HG03432 (cell line): ENCODE data around the gene FRRS1.

Experiments used
- ATAC-seq: cut with Tn5 transposase; IDR thresholded peaks from one replicate; pipeline ENCODE4 v1.9.1; 2021; ENCODE audit warnings: mild to moderate bottlenecking, moderate library complexity; ENCODE audit not compliant: unreplicated experiment

Gene FRRS1

GRCh38 chr1:99737016-99737415 lies 29.4 kb downstream of the FRRS1 start:
- ATAC-seq = peak; percentile 59

DNA sequence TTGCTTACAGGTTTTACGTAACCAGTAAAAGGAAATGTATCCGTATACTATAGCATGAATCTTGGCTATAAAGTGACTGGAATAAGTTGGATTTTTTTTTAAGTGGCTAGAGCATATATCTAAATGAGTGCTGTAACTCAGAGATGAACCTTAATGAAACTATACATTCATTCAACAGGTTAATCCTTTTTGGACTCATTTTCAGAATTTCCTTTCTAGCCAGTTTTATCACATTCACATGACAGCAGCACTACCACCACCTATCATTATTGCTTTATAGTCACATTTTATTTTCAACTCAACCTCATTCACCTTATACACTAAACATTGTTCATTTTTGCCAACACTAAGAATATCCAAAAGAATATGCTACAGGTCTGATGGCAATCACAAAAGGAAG lies 30.6 kb downstream of the FRRS1 start:
- ATAC-seq = no peak

DNA sequence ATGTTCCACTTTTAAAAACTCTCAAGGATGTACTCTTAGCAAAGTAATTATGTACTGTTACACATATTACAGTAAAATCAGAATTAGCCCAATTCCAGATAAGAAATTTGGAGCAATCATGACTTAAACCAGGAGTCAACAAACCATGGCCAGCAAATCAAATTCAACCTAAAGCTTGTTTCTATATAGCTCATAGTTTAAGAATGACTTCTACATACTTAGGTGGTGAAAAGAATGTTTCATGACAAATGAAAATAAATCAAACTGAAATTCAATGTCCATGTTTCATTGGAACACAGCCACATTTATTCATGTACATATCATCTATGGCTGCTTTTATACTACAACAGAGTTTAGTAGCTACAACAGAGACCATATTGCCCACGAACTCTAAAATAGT lies 35.1 kb downstream of the FRRS1 start:
- ATAC-seq = no peak

DNA sequence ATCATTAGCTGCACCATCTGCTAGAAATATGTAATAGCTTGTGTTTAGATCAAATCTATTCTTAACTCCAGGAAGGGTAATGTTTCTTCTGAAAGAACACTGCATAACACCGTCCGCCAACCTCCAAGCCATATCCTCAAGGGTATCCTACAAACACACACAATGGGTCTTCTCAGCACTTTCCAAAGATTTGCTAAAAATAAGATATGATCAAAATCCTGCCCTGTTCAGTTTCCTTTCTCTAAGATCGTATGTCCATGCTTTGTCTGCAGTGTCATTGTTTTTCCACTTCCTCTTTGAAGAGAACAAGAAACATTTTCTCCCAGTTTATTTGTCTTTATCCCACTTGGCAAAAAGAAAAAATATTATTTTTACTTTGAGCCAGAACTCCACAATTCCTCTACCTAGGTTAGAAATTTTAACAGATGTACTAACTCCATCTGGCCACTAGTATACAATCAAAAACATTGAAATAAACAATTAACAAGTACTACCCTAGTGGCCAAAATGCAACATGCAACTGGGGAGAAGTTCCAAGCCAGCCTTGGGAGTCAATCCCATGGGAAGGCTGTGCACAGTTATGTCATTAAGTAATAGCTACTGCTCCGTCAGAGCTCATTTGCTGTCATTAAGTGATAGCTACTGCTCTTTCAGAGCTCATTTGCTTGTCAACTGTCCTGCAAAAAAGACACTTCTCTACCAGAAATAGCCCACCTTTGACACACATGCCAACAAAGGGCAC lies 37.8 kb downstream of the FRRS1 start:
- peak; percentile 45 for ATAC-seq

- ATAC-seq = no peak
These were observed 38.8 kb downstream of the FRRS1 start for GRCh38 chr1:99727575-99728185.

DNA sequence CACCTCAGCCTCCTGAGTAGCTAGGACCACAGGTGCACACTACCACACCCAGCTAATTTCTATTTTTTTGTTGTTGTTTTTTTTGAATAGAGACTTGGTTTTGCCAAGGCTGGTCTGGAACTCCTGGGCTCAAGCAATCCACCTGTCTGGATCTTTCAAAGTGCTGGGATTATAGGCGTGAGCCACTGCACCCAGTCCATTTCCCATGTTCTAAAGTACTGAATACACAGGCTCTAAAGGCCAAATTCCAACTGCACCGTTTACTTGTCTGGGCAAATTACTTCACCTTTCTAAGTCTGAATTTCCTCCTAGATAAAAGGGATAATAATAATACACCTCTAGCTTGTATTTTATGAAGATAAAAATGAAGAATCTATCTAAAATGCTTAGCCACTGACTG lies 39.6 kb downstream of the FRRS1 start:
- no peak for ATAC-seq

DNA sequence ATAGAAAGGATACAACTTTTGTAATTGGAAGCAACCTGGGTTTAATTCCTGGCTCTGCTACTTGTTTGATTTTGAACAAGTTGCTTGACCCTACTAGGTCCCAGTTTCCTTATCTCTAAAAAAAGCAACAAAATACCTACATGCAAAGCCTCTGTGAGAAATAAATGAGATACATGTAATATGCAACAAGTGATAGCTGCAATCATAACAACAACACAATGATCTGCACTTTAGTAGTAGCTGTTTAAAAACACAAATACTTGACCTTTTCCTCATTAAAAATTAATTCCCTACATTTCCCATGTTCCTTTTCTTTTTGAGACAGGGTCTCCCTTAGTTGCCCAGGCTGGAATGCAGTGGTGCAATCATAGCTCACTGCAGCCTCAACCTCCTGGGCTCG lies 40.0 kb downstream of the FRRS1 start:
- ATAC-seq = no peak

- ATAC-seq = no peak
These were observed 40.4 kb downstream of the FRRS1 start for GRCh38 chr1:99725996-99726395.

- ATAC-seq = no peak
These were observed 43.2 kb downstream of the FRRS1 start for GRCh38 chr1:99723251-99723650.

- ATAC-seq = no peak
These were observed 49.4 kb downstream of the FRRS1 start for GRCh38 chr1:99717005-99717404.

GRCh38 chr1:99713006-99713405 lies 53.4 kb downstream of the FRRS1 start:
- no peak for ATAC-seq

DNA sequence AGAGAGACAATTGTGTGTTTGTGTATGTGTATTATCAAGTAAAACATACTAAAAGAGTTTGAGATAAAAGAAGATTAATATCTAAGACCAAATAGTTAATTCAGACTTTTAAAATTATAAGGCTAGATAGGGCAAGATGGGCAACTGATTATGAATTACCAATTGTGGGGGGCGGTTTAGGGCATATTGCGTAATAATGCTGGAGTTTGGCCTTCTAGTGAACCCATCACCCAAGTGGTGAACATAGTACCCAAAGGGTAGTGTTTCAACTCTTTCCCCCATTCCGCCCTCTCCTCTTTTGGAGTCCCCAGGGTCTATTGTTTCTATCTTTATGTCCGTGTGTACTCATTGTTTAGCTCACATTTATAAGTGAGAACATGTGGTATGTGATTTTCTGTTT lies 55.4 kb downstream of the FRRS1 start:
- ATAC-seq = no peak

DNA sequence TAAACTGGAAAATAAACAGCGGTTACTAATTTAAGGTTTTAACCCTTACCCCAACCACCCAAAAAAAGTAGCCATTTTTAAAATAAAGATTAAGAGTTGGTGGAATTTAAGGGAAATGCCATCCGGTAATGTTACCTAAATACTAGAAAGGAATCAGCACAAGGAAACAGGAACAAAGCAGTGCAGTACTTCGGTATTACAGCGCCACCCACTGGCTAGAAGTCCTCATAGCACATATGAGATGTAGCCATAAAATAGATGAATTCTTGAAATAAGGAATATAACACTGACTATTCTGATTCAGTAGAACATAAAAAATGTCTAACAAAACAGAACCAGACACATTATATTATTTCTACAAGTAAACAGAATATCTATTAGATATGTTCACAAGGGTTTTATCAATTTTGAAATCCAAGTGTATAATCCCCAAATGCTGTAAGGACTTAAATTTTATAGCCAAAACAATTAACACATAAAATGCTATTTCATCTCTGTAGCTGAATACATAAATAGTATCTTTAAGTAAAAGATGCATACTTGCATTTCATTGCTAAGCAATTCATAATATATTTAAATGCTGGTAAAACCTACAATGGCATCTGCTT lies 58.8 kb downstream of the FRRS1 start:
- ATAC-seq = peak; percentile 90

- ATAC-seq = no peak
These were observed 61.0 kb downstream of the FRRS1 start for GRCh38 chr1:99705385-99705784.

DNA sequence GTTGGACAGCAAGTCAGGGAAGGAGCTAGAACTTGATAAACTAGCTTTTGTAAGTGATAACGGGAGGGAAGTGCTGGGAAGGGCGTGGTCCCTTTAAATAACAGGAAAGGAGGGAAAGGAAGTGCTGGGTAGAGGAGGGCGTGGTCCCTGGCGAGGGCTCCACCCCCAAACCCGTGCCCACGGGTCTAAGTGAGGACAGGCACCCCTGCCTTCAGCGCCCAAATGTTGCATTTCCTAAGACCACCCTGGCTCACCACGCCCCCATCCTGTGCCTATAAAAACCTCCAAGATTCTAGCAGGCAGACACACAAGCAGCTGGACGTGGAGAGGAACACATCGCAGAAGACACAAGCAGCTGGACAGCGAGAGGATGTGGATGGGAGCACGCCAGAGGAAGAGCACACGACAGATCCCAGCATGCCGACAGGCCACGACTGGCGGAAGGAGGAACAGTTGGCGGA lies 62.0 kb downstream of the FRRS1 start:
- no peak for ATAC-seq

- no peak for ATAC-seq
These were observed 64.2 kb downstream of the FRRS1 start for GRCh38 chr1:99702221-99702620.

- ATAC-seq = no peak
These were observed 66.4 kb downstream of the FRRS1 start for GRCh38 chr1:99700020-99700419.

- ATAC-seq = no peak
These were observed 68.9 kb downstream of the FRRS1 start for GRCh38 chr1:99697580-99697979.

DNA sequence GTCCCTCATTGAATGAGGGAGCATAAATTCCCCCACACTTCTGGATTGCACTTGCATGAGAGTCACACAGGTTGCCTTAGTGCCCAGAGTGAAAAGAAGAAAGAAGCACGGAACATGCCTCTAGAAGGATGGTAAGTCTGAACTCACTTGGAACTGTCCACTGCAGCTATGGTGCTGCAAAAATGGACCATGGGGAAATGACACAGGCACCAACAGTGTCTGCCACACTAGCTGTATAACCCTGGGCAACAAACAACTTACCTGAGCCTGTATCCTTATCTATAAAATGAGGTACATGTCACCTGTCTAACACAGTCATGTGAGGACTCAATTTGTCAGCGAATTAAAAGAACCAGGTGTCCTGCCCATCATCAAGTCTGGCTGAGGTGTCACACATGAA lies 69.8 kb downstream of the FRRS1 start:
- ATAC-seq = no peak

- ATAC-seq = no peak
These were observed 75.3 kb downstream of the FRRS1 start for GRCh38 chr1:99691175-99691574.

GRCh38 chr1:99685516-99686180 lies 80.8 kb downstream of the FRRS1 start:
- ATAC-seq = peak; percentile 89

- ATAC-seq = no peak
These were observed 84.1 kb downstream of the FRRS1 start for GRCh38 chr1:99682291-99682751.
